HCT116 (cell line): Measurements from ENCODE around the gene IFRD2. TPM values are rescaled to one million over a fixed set of nuclear protein-coding genes. Genes with fewer than 3 reads are reported as not detected.

ENCODE experiments used
- ATAC-seq: fragments of 200-7000 bp; cut with Tn5 transposase; 2 replicates; pipeline ENCODE4 v1.9.1; 2020; ENCODE audit warnings: mild to moderate bottlenecking, moderate library complexity
- BruUV-seq: library from RNA; stranded (reverse); fragments of 400-500 nt; replicated peaks from 2 replicates; lab custom pipeline; 2021; lab: Mats Ljungman, UMichigan
- CTCF ChIA-PET: fragments of 300-600 bp; sonication (Branson Sonifier 250); formaldehyde crosslinking; loops from one replicate; lab custom pipeline; 2021; ENCODE audit warnings: antibody characterized with exemption; lab: Charles Lee
- POLR2A ChIA-PET: fragments of 300-600, 350-600 bp; sonication (Branson Sonifier 250); formaldehyde crosslinking; loops from one replicate; lab custom pipeline; 2021; ENCODE audit warnings: antibody characterized with exemption; lab: Charles Lee
- RAD21 ChIA-PET, 2 experiments: fragments of 300-600 bp; sonication (Branson Sonifier 250); formaldehyde crosslinking; loops; one replicate each; lab custom pipeline; 2023; ENCODE audit warnings: low total read pairs in 2 of 2; ENCODE audit not compliant: uncharacterized antibody in 2 of 2, unreplicated experiment in 2 of 2, low non-redundant PET in 1 of 2; lab: Charles Lee
- DNase-seq: peaks from one replicate; pipeline ENCODE4 v3.0.0-alpha.2; 2010; ENCODE audit warnings: low read depth, low spot score
- H2AFZ ChIP-seq: fragments of 200-600 bp; shearing (Covaris generic), sonication (generic); 2 replicates; pipeline ENCODE4 v1.6.1; 2017; ENCODE audit warnings: low read depth, mixed run types, mixed read lengths, antibody characterized with exemption, low read length; ENCODE audit not compliant: poor library complexity, severe bottlenecking
- H3K27ac ChIP-seq: 2 replicates; pipeline ENCODE4 v1.5.1; 2012; ENCODE audit warnings: low read depth, low read length
- H3K27me3 ChIP-seq: fragments of 200-600 bp; sonication (generic); 2 replicates; pipeline ENCODE4 v1.6.1; 2016; ENCODE audit warnings: mixed run types, low read length, mixed read lengths; ENCODE audit not compliant: insufficient read depth
- H3K36me3 ChIP-seq, 2 experiments: fragments of 200-500 bp in 1 of 2; fragments of 200-600 bp in 1 of 2; sonication (Bioruptor generic) in 1 of 2; sonication (generic) in 1 of 2; 2 replicates each; pipeline versions ENCODE4 v1.5.1 to v1.6.1; 2014 to 2016; ENCODE audit warnings: low read length in 2 of 2, inconsistent platforms in 1 of 2, mixed read lengths in 1 of 2, mixed run types in 1 of 2; ENCODE audit not compliant: insufficient read depth in 2 of 2, control insufficient read depth in 1 of 2
- H3K4me1 ChIP-seq, 2 experiments: fragments of 200-600 bp in 1 of 2; sonication (generic) in 1 of 2; 2 replicates each; pipeline versions ENCODE4 v1.5.1 to v1.6.1; 2012 to 2017; ENCODE audit warnings: low read length in 2 of 2, inconsistent platforms in 1 of 2, mild to moderate bottlenecking in 1 of 2, mixed read lengths in 1 of 2, mixed run types in 1 of 2, moderate library complexity in 1 of 2; ENCODE audit not compliant: insufficient read depth in 2 of 2, control insufficient read depth in 1 of 2
- H3K4me2 ChIP-seq: fragments of 200-600 bp; sonication (generic); 2 replicates; pipeline ENCODE4 v1.6.1; 2017; ENCODE audit warnings: mixed run types, low read length, mixed read lengths
- H3K4me3 ChIP-seq, 2 experiments: fragments of 200-600 bp in 1 of 2; sonication (generic) in 1 of 2; replicated peaks in 1 of 2; 2 replicates each; pipeline ENCODE4 v1.5.1; 2011 to 2016; ENCODE audit warnings: low read length in 2 of 2, control low read depth in 1 of 2, low read depth in 1 of 2, mild to moderate bottlenecking in 1 of 2, mixed read lengths in 1 of 2, mixed run types in 1 of 2
- H3K79me2 ChIP-seq: fragments of 200-600 bp; sonication (generic); 2 replicates; pipeline ENCODE4 v1.6.1; 2017; ENCODE audit warnings: mild to moderate bottlenecking, mixed run types, low read length, moderate library complexity, mixed read lengths; ENCODE audit not compliant: insufficient read depth
- H3K9ac ChIP-seq: fragments of 200-600 bp; sonication (generic); 2 replicates; pipeline ENCODE4 v1.6.1; 2016; ENCODE audit warnings: low read length, mixed read lengths
- H3K9me2 ChIP-seq: fragments of 200-600 bp; sonication (generic), shearing (Covaris generic); 2 replicates; pipeline ENCODE4 v1.6.1; 2017; ENCODE audit warnings: mixed run types, mild to moderate bottlenecking, moderate library complexity; ENCODE audit not compliant: insufficient read depth
- H3K9me3 ChIP-seq, 2 experiments: fragments of 200-500 bp in 1 of 2; fragments of 200-600 bp in 1 of 2; sonication (Bioruptor generic) in 1 of 2; sonication (generic) in 1 of 2; 2 replicates each; pipeline ENCODE4 v1.6.1; 2014 to 2017; ENCODE audit warnings: low read length in 2 of 2, mixed read lengths in 2 of 2, inconsistent platforms in 1 of 2, low read depth in 1 of 2, mild to moderate bottlenecking in 1 of 2, mixed run types in 1 of 2, moderate library complexity in 1 of 2; ENCODE audit not compliant: control insufficient read depth in 1 of 2, insufficient read depth in 1 of 2
- H4K20me1 ChIP-seq: fragments of 200-600 bp; sonication (generic), shearing (Covaris generic); 2 replicates; pipeline ENCODE4 v1.6.1; 2017; ENCODE audit warnings: mixed run types, mild to moderate bottlenecking, moderate library complexity; ENCODE audit not compliant: insufficient read depth
- CEBPB ChIP-seq: IDR thresholded peaks from 2 replicates; pipeline ENCODE4 v1.6.1; 2012; ENCODE audit warnings: low read depth
- EGR1 ChIP-seq: IDR thresholded peaks from 2 replicates; pipeline ENCODE4 v1.6.1; 2012; ENCODE audit warnings: low read depth
- REST ChIP-seq: IDR thresholded peaks from 2 replicates; pipeline ENCODE4 v1.6.1; 2012; ENCODE audit warnings: low read depth
- YY1 ChIP-seq: IDR thresholded peaks from 2 replicates; pipeline ENCODE4 v1.6.1; 2011; ENCODE audit warnings: low read length, low read depth, moderate library complexity, mild to moderate bottlenecking; ENCODE audit not compliant: insufficient replicate concordance; ENCODE audit errors: extremely low read depth
- ZBTB33 ChIP-seq: IDR thresholded peaks from 2 replicates; pipeline ENCODE4 v1.6.1; 2011; ENCODE audit warnings: mild to moderate bottlenecking, low read length, moderate library complexity; ENCODE audit not compliant: insufficient replicate concordance; ENCODE audit errors: extremely low read depth
- ZFX ChIP-seq: fragments of 450-650 bp; IDR thresholded peaks from 2 replicates; pipeline ENCODE4 v1.6.1; 2017
- ZNF274 ChIP-seq: fragments of 200-500 bp; sonication (Bioruptor generic); IDR thresholded peaks from 2 replicates; pipeline ENCODE4 v1.6.1; 2014; ENCODE audit warnings: mild to moderate bottlenecking, low read depth, low read length, inconsistent platforms
- intact Hi-C: fragments of 100-400 bp; cut with micrococcal nuclease; formaldehyde crosslinking; loops from 2 replicates; pipeline ENCODE4 v1.10.0; 2022
- total RNA-seq: library from RNA; stranded (reverse); gene quantifications from one replicate; pipeline ENCODE4 v1.2.1, GENCODE V29; 2021; ENCODE audit not compliant: unreplicated experiment

Gene IFRD2
- total RNA-seq, 1 experiment from 2014 or later: 146 TPM

DNA sequence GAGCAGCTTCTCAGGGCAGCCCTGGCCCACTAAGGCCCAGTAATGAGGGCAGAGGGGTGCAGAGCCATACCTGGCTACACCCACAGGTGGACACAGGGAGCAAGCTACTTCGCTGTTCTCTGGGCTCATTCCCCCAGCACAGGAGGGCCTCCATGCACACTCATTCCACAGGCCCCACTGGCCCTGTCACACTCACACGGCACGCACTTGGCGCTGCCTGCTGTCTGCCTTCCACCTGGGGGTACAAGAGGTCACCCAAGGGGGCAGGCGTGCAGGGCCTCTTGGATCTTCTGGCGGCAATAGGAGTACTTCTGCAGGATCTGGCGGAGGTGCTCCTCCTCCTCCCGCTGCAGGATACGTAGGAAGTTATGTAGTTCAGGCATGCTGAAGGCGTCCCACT lies 38.1 kb upstream of the IFRD2 start:
- H3K79me2 ChIP-seq: peaks cover 73% of the 10 kb centered on the region
- CTCF ChIA-PET: no interaction called here

More for the DNA sequence above, 38.1 kb upstream of the IFRD2 start:
- Histone ChIP-seq H3K36me3 (peaks cover 33 to 45% of the 10 kb centered on the region in 2 experiments; a peak in 3 of 4 replicates), H4K20me1 (no peaks in the 10 kb centered on the region; the same call in 1 of the 2 replicates), H3K4me2 (no peak overlapping the region), H3K9ac (no peak overlapping the region), H3K9me2 (no peaks in the 10 kb centered on the region), H3K27ac (peak overlapping the region; percentile 19; the same call in 1 of the 2 replicates), H3K4me1 (peaks cover 10 to 25% of the 10 kb centered on the region in 2 experiments), H2AFZ (no peak overlapping the region), H3K4me3 (no peak overlapping the region), H3K9me3 (no peaks in the 10 kb centered on the region), H3K27me3 (no peaks in the 10 kb centered on the region)
- BruUV-seq: no TSS peak
- DNase-seq (no peak), ATAC-seq (no peak)
- intact Hi-C loops: no loop called here
- RAD21 ChIA-PET: no interaction called here
- POLR2A ChIA-PET: no interaction called here
- TF ChIP-seq CEBPB: no peak
- no peak for TF ChIP-seq ZBTB33
- TF ChIP-seq EGR1: no peak
- no peak for TF ChIP-seq YY1
- no peak for TF ChIP-seq REST
- TF ChIP-seq ZFX: no peak
- no peak for TF ChIP-seq ZNF274
